Renal cortex interstitium (tissue), 11 donors: ENCODE data around the gene DRD3. TPM values are rescaled to one million over a fixed set of nuclear protein-coding genes. Genes with fewer than 3 reads are reported as not detected.

Source experiments
- DNase-seq, 11 donors: peaks; one replicate each; pipeline ENCODE4 v3.0.0-alpha.2; 2013; ENCODE audit warnings: low read depth in 9 of 11, low spot score in 4 of 11; ENCODE audit errors: extremely low read depth in 1 of 11
- polyA plus RNA-seq, 3 donors: library from polyadenylated mRNA; unstranded; fragments of 120-200 nt; gene quantifications; one replicate each; pipeline ENCODE4 v1.2.1, GENCODE V29; 2013; ENCODE audit not compliant: insufficient read length in 3 of 3

DRD3 gene
- polyA plus RNA-seq, 3 donors, result not detected

GRCh38 chr3:114205541-114205940, 26.7 kb upstream of the DRD3 start:
- no peak for DNase-seq

GRCh38 chr3:114194750-114195149, 15.9 kb upstream of the DRD3 start:
- DNase-seq, result no peak

GRCh38 chr3:114192136-114192535, 13.3 kb upstream of the DRD3 start:
- no peak for DNase-seq

- DNase-seq, result no peak
Measured at GRCh38 chr3:114186501-114186900, 7.6 kb upstream of the DRD3 start.

- peak in 1 of 11 donors; percentile 1 for DNase-seq
Measured at GRCh38 chr3:114179575-114179974, 723 bp upstream of the DRD3 start.

- no peak for DNase-seq
Measured at GRCh38 chr3:114176890-114177289, 2.0 kb downstream of the DRD3 start.

GRCh38 chr3:114176487-114176886, 2.4 kb downstream of the DRD3 start:
- no peak for DNase-seq

- DNase-seq, result no peak
Measured at GRCh38 chr3:114175204-114175987, 3.5 kb downstream of the DRD3 start.

GRCh38 chr3:114171677-114172076, 7.2 kb downstream of the DRD3 start:
- DNase-seq, result no peak

- no peak for DNase-seq
Measured at GRCh38 chr3:114168150-114168549, 10.7 kb downstream of the DRD3 start.

GRCh38 chr3:114157321-114157720, 21.5 kb downstream of the DRD3 start:
- DNase-seq, result no peak

GRCh38 chr3:114155370-114155821, 23.5 kb downstream of the DRD3 start:
- no peak for DNase-seq

- DNase-seq, result no peak
Measured at GRCh38 chr3:114154321-114154821, 24.5 kb downstream of the DRD3 start.

GRCh38 chr3:114152519-114153151, 26.2 kb downstream of the DRD3 start:
- DNase-seq, result peak; percentile 41 to 82 (median 69)

GRCh38 chr3:114151091-114151490, 27.8 kb downstream of the DRD3 start:
- no peak for DNase-seq

- no peak for DNase-seq
Measured at GRCh38 chr3:114147251-114147650, 31.6 kb downstream of the DRD3 start.

- DNase-seq, result no peak
Measured at GRCh38 chr3:114144909-114145688, 33.8 kb downstream of the DRD3 start.

GRCh38 chr3:114143817-114144216, 35.0 kb downstream of the DRD3 start:
- DNase-seq, result no peak

GRCh38 chr3:114139836-114140235, 39.0 kb downstream of the DRD3 start:
- no peak for DNase-seq

GRCh38 chr3:114133947-114134346, 44.9 kb downstream of the DRD3 start:
- DNase-seq, result no peak
